ENCODE results near the gene SORBS1.

DNA sequence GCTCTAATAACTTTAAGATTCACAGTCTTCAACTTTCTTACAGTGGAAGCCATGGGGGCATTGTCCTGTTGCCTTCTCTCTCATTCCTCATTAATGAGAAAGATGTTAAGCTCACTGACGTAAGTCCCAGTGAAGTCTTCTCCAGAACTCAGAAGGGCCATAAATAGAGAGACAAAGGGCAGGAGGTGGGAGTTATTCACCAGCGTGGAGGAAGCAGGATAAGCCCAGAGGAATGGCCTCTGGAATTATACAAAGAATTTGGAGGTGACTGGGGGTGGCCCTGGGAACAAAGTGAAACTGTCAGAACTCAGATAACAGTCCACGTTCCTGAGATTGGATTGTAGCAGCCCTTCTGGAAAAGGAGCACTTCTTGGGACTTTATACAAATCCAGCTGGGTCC is 52.4 kb downstream of the SORBS1 start:
- TF ChIP-seq, protein P1, sequence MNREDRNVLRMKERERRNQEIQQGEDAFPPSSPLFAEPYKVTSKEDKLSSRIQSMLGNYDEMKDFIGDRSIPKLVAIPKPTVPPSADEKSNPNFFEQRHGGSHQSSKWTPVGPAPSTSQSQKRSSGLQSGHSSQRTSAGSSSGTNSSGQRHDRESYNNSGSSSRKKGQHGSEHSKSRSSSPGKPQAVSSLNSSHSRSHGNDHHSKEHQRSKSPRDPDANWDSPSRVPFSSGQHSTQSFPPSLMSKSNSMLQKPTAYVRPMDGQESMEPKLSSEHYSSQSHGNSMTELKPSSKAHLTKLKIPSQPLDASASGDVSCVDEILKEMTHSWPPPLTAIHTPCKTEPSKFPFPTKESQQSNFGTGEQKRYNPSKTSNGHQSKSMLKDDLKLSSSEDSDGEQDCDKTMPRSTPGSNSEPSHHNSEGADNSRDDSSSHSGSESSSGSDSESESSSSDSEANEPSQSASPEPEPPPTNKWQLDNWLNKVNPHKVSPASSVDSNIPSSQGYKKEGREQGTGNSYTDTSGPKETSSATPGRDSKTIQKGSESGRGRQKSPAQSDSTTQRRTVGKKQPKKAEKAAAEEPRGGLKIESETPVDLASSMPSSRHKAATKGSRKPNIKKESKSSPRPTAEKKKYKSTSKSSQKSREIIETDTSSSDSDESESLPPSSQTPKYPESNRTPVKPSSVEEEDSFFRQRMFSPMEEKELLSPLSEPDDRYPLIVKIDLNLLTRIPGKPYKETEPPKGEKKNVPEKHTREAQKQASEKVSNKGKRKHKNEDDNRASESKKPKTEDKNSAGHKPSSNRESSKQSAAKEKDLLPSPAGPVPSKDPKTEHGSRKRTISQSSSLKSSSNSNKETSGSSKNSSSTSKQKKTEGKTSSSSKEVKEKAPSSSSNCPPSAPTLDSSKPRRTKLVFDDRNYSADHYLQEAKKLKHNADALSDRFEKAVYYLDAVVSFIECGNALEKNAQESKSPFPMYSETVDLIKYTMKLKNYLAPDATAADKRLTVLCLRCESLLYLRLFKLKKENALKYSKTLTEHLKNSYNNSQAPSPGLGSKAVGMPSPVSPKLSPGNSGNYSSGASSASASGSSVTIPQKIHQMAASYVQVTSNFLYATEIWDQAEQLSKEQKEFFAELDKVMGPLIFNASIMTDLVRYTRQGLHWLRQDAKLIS (CRISPR knock-in tag; IDR thresholded peaks at IDR 0.05; ENCODE audit: borderline replicate concordance), result no peak
- TF ChIP-seq RELA (CRISPR knock-in tag; IDR thresholded peaks at IDR 0.05; ENCODE audit: borderline replicate concordance), result no peak
- no peak for TF ChIP-seq NR2C2 (CRISPR knock-in tag; IDR thresholded peaks at IDR 0.05)
- TF ChIP-seq ELF4 (CRISPR knock-in tag; IDR thresholded peaks at IDR 0.05; ENCODE audit: low read depth), result no peak
- TF ChIP-seq, protein P2, sequence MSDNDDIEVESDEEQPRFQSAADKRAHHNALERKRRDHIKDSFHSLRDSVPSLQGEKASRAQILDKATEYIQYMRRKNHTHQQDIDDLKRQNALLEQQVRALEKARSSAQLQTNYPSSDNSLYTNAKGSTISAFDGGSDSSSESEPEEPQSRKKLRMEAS (CRISPR knock-in tag; IDR thresholded peaks at IDR 0.05), result no peak
- TF ChIP-seq, protein P3, sequence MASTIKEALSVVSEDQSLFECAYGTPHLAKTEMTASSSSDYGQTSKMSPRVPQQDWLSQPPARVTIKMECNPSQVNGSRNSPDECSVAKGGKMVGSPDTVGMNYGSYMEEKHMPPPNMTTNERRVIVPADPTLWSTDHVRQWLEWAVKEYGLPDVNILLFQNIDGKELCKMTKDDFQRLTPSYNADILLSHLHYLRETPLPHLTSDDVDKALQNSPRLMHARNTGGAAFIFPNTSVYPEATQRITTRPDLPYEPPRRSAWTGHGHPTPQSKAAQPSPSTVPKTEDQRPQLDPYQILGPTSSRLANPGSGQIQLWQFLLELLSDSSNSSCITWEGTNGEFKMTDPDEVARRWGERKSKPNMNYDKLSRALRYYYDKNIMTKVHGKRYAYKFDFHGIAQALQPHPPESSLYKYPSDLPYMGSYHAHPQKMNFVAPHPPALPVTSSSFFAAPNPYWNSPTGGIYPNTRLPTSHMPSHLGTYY (CRISPR knock-in tag; IDR thresholded peaks at IDR 0.05), result no peak
- TF ChIP-seq, protein P4, sequence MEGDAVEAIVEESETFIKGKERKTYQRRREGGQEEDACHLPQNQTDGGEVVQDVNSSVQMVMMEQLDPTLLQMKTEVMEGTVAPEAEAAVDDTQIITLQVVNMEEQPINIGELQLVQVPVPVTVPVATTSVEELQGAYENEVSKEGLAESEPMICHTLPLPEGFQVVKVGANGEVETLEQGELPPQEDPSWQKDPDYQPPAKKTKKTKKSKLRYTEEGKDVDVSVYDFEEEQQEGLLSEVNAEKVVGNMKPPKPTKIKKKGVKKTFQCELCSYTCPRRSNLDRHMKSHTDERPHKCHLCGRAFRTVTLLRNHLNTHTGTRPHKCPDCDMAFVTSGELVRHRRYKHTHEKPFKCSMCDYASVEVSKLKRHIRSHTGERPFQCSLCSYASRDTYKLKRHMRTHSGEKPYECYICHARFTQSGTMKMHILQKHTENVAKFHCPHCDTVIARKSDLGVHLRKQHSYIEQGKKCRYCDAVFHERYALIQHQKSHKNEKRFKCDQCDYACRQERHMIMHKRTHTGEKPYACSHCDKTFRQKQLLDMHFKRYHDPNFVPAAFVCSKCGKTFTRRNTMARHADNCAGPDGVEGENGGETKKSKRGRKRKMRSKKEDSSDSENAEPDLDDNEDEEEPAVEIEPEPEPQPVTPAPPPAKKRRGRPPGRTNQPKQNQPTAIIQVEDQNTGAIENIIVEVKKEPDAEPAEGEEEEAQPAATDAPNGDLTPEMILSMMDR (IDR thresholded peaks at IDR 0.05), result no peak
- no peak for TF ChIP-seq NFYB (CRISPR knock-in tag; conservative IDR thresholded peaks at IDR 0.05; ENCODE audit: low read depth)
- TF ChIP-seq GRHL2 (CRISPR knock-in tag; IDR thresholded peaks at IDR 0.05; ENCODE audit: insufficient replicate concordance, severe bottlenecking), result no peak
- TF ChIP-seq FOXJ3 (CRISPR knock-in tag; IDR thresholded peaks at IDR 0.05; ENCODE audit: borderline replicate concordance), result no peak
- TF ChIP-seq NFE2L1 (CRISPR knock-in tag; IDR thresholded peaks at IDR 0.05), result no peak
- TF ChIP-seq JUN (CRISPR knock-in tag; IDR thresholded peaks at IDR 0.05), result no peak
- TF ChIP-seq, protein P5, sequence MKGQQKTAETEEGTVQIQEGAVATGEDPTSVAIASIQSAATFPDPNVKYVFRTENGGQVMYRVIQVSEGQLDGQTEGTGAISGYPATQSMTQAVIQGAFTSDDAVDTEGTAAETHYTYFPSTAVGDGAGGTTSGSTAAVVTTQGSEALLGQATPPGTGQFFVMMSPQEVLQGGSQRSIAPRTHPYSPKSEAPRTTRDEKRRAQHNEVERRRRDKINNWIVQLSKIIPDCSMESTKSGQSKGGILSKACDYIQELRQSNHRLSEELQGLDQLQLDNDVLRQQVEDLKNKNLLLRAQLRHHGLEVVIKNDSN (CRISPR knock-in tag; IDR thresholded peaks at IDR 0.05), result no peak
- TF ChIP-seq, protein P6, sequence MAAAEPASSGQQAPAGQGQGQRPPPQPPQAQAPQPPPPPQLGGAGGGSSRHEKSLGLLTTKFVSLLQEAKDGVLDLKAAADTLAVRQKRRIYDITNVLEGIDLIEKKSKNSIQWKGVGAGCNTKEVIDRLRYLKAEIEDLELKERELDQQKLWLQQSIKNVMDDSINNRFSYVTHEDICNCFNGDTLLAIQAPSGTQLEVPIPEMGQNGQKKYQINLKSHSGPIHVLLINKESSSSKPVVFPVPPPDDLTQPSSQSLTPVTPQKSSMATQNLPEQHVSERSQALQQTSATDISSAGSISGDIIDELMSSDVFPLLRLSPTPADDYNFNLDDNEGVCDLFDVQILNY (CRISPR knock-in tag; IDR thresholded peaks at IDR 0.05), result no peak

Measured in WTC11 (cell line).